ENCODE data around the gene ALOX15. TPM values are rescaled to one million over a fixed set of nuclear protein-coding genes. Genes with fewer than 3 reads are reported as not detected.

The ALOX15 gene
- total RNA-seq, 4 donors from 2014 or later = not detected

GRCh38 chr17:4676791-4677190 is 35.3 kb upstream of the ALOX15 start:
- Histone ChIP-seq H3K9me3 (no peaks in the 10 kb centered on the region), H3K4me1 (no peaks in the 10 kb centered on the region), H3K27me3 (no peaks in the 10 kb centered on the region), H3K36me3 (peaks cover 0 to 80% (median 0%) of the 10 kb centered on the region in 3 donors), H3K27ac (no peak overlapping the region), H3K4me3 (no peak overlapping the region)
- no peak for DNase-seq
- TF ChIP-seq POLR2A (IDR thresholded peaks at IDR 0.05) = no peak
- TF ChIP-seq CTCF (IDR thresholded peaks at IDR 0.05) = no peak

DNA sequence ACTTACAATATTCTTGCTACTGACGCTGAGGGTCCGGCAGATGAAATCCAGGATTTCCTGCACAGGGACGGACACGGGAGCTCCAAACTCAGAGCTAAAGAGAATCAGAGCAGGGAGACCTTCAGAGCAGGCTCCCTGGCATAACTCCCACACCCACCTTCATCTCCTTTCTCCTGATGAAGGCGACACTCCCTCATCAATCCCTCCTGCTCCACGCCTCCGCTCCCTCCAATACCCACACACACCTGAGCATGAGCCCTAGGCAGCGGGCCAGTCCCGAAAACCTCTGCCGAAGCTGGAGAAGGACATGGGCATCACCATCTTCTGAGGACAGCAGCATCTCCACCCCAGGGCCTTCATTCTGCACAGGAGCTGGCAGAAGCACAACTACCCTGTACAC is 34.3 kb upstream of the ALOX15 start:
- H3K4me3 ChIP-seq = no peak overlapping the region
- DNase-seq = no peak
- no peak for TF ChIP-seq CTCF (IDR thresholded peaks at IDR 0.05)
- no peak for TF ChIP-seq POLR2A (IDR thresholded peaks at IDR 0.05)
- H3K4me1 ChIP-seq = no peaks in the 10 kb centered on the region
- no peaks in the 10 kb centered on the region for H3K27me3 ChIP-seq
- no peak overlapping the region for H3K27ac ChIP-seq
- H3K36me3 ChIP-seq = peaks cover 0 to 81% (median 0%) of the 10 kb centered on the region in 3 donors
- H3K9me3 ChIP-seq = no peaks in the 10 kb centered on the region

GRCh38 chr17:4674685-4674998 is 33.2 kb upstream of the ALOX15 start:
- no peaks in the 10 kb centered on the region for H3K27me3 ChIP-seq
- no peak for TF ChIP-seq CTCF (IDR thresholded peaks at IDR 0.05)
- no peak for TF ChIP-seq POLR2A (IDR thresholded peaks at IDR 0.05)
- no peaks in the 10 kb centered on the region for H3K4me1 ChIP-seq
- H3K27ac ChIP-seq = no peak overlapping the region
- no peaks in the 10 kb centered on the region for H3K9me3 ChIP-seq
- H3K36me3 ChIP-seq = peaks cover 0 to 73% (median 0%) of the 10 kb centered on the region in 3 donors
- no peak overlapping the region for H3K4me3 ChIP-seq
- peak in 1 of 3 donors; percentile 57 for DNase-seq

GRCh38 chr17:4673986-4674684 is 32.7 kb upstream of the ALOX15 start:
- H3K9me3 ChIP-seq = no peaks in the 10 kb centered on the region
- TF ChIP-seq CTCF (IDR thresholded peaks at IDR 0.05) (no peak), POLR2A (IDR thresholded peaks at IDR 0.05) (no peak)
- no peak overlapping the region for H3K27ac ChIP-seq
- H3K27me3 ChIP-seq = no peaks in the 10 kb centered on the region
- DNase-seq = no peak
- no peaks in the 10 kb centered on the region for H3K4me1 ChIP-seq
- H3K4me3 ChIP-seq = no peak overlapping the region
- peaks cover 0 to 73% (median 0%) of the 10 kb centered on the region in 3 donors for H3K36me3 ChIP-seq

- no peaks in the 10 kb centered on the region for H3K9me3 ChIP-seq
- H3K4me1 ChIP-seq = no peaks in the 10 kb centered on the region
- DNase-seq = no peak
- TF ChIP-seq POLR2A (IDR thresholded peaks at IDR 0.05) = no peak
- no peak for TF ChIP-seq CTCF (IDR thresholded peaks at IDR 0.05)
- no peaks in the 10 kb centered on the region for H3K27me3 ChIP-seq
- no peak overlapping the region for H3K27ac ChIP-seq
- peaks cover 0 to 73% (median 0%) of the 10 kb centered on the region in 3 donors for H3K36me3 ChIP-seq
- no peak overlapping the region for H3K4me3 ChIP-seq
Observed at GRCh38 chr17:4673169-4673568, 31.7 kb upstream of the ALOX15 start.
